Kidney (tissue), 14 donors: Measurements from ENCODE around the gene MYT1. TPM values are rescaled to one million over a fixed set of nuclear protein-coding genes. Genes with fewer than 3 reads are reported as not detected.

Experiments used
- DNase-seq, 5 donors: peaks; one replicate each; pipeline ENCODE4 v3.0.0-alpha.2; 2013 to 2020
- FAIRE-seq: peaks from 2 replicates; lab custom pipeline; 2012; peaks lifted over from hg19 to GRCh38; lab: Jason Lieb, UNC
- H3K27ac ChIP-seq, 2 donors: one replicate each; pipeline ENCODE4 v1.7.0; 2013; ENCODE audit warnings: low read depth in 2 of 2, low read length in 2 of 2, inconsistent platforms in 1 of 2
- H3K27me3 ChIP-seq: one replicate; pipeline ENCODE4 v1.7.1; 2013; ENCODE audit warnings: low read length, inconsistent platforms; ENCODE audit not compliant: control insufficient read depth, insufficient read depth
- H3K36me3 ChIP-seq, 3 donors: one replicate each; pipeline versions ENCODE4 v1.7.0 to v1.7.1; 2013; ENCODE audit warnings: low read length in 3 of 3, control low read depth in 1 of 3, inconsistent platforms in 1 of 3; ENCODE audit not compliant: insufficient read depth in 3 of 3, control insufficient read depth in 2 of 3
- H3K4me1 ChIP-seq, 3 donors: one replicate each; pipeline versions ENCODE4 v1.7.0 to v1.7.1; 2013; ENCODE audit warnings: low read length in 3 of 3, inconsistent platforms in 1 of 3, low read depth in 1 of 3; ENCODE audit not compliant: control insufficient read depth in 2 of 3, insufficient read depth in 2 of 3
- H3K4me3 ChIP-seq, 3 donors: one replicate each; pipeline versions ENCODE4 v1.7.0 to v1.8.1; 2013; ENCODE audit warnings: low read length in 3 of 3, control low read depth in 1 of 3, inconsistent platforms in 1 of 3
- H3K9ac ChIP-seq, 3 donors: one replicate each; pipeline versions ENCODE4 v1.7.0 to v1.7.1; 2013; ENCODE audit warnings: low read length in 3 of 3, control low read depth in 1 of 3, inconsistent platforms in 1 of 3
- H3K9me3 ChIP-seq, 3 donors: one replicate each; pipeline versions ENCODE4 v1.7.0 to v1.7.1; 2013; ENCODE audit warnings: low read length in 3 of 3, control low read depth in 1 of 3, inconsistent platforms in 1 of 3; ENCODE audit not compliant: control insufficient read depth in 2 of 3, insufficient read depth in 1 of 3
- CTCF ChIP-seq: IDR thresholded peaks from 3 replicates; pipeline ENCODE4 v1.5.1; 2012; ENCODE audit warnings: mild to moderate bottlenecking, moderate library complexity, borderline replicate concordance; ENCODE audit not compliant: insufficient read depth; ENCODE audit errors: extremely low read depth
- intact Hi-C: fragments of 100-400 bp; cut with DNase I; formaldehyde crosslinking; loops from one replicate; pipeline ENCODE4 v1.11.1; 2022
- polyA plus RNA-seq: library from polyadenylated mRNA; stranded (reverse); fragments of 350-450 nt; fragmentation: Illumina TruSeq; extraction: RNeasy Lipid Tissue Mini Kit (QIAGEN cat#74804); gene quantifications from one replicate; pipeline ENCODE4 v1.2.3, GENCODE V29; 2014; ENCODE audit warnings: low read depth, low replicate concordance; ENCODE audit not compliant: insufficient read depth
- total RNA-seq: library from RNA; stranded (reverse); fragmentation: NEBNext Ultra II Directional; extraction: Animal tissue kit (Norgen Biotek cat#: 25700); gene quantifications from one replicate; pipeline ENCODE4 v1.2.1, GENCODE V29; 2021
- donor health status: control.
- donor health status: control.
- donor health status: control.
- donor health status: control.
- donor health status: control.
- donor health status: DM: yes; HTN: yes; CAD: no.
- donor health status: Normal renal cell carcinoma (clear cell type).

MYT1 gene
- total and polyA plus RNA-seq, 2 donors from 2014 or later: not detected

DNA sequence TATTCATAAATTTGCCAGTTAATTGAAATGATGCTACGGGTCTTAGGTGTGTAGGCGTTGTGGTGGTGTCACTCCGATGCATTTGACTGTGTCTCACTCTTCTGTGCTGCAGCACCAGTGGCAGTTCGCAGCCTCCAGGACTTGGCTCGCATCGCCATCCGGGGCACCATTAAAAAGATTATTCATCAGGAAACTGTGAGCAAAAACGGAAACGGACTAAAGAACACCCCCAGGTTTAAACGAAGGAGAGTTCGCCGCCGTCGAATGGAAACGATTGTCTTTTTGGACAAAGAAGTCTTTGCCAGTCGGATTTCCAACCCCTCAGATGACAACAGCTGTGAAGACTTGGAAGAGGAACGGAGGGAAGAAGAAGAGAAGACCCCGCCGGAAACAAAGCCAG is 108.9 kb downstream of the MYT1 start:
- no peak for DNase-seq
- FAIRE-seq: no peak
- intact Hi-C loops: no loop called here

GRCh38 chr20:64276817-64277216 is 112.6 kb downstream of the MYT1 start:
- intact Hi-C loops: no loop called here
- no peak for TF ChIP-seq CTCF
- no peaks in the 10 kb centered on the region for H3K4me1 ChIP-seq
- no peak overlapping the region for H3K9ac ChIP-seq
- H3K4me3 ChIP-seq: no peak overlapping the region
- peaks cover 0 to 4% (median 0%) of the 10 kb centered on the region in 3 donors for H3K36me3 ChIP-seq
- DNase-seq (no peak), FAIRE-seq (no peak)
- H3K9me3 ChIP-seq: no peaks in the 10 kb centered on the region
- no peak overlapping the region for H3K27ac ChIP-seq
- no peaks in the 10 kb centered on the region for H3K27me3 ChIP-seq

More for the DNA sequence above, 108.9 kb downstream of the MYT1 start:
- TF ChIP-seq CTCF: no peak
- Histone ChIP-seq H3K9me3 (no peaks in the 10 kb centered on the region), H3K4me3 (no peak overlapping the region), H3K9ac (no peak overlapping the region), H3K27me3 (no peaks in the 10 kb centered on the region), H3K36me3 (peaks cover 4% of the 10 kb centered on the region in 3 donors), H3K4me1 (no peaks in the 10 kb centered on the region), H3K27ac (no peak overlapping the region)

DNA sequence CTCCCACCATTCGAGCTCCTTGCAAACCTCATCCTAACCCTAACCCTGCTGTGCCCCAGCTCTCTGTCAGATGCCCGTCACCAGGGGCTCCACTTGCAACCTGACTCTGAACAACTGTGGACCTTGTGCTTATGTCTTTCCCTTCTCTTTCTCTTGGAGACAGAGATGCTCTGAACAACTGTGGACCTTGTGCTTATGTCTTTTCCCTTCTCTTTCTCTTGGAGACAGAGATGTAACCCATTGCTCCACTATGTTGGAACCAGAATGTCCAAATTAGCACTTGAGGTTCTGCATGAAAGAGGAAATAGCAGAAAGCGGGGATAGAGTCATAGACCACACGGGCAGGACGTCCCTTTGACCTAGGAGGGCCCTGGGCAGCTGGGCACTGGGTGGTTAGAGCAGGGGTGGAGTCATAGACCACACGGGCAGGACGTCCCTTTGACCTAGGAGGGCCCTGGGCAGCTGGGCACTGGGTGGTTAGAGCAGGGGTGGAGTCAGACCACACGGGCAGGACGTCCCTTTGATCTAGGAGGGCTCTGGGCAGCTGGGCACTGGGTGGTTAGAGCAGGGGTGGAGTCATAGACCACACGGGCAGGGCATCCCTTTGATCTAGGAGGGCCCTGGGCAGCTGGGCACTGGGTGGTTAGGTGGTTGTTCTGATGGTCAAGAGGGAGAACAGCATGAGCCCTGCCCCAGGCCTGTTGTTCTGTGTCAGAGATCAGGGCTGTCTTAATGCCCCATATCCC is 113.5 kb downstream of the MYT1 start:
- H3K9me3 ChIP-seq: no peaks in the 10 kb centered on the region
- no peak overlapping the region for H3K4me3 ChIP-seq
- H3K27ac ChIP-seq: no peak overlapping the region
- no peak for TF ChIP-seq CTCF
- no peaks in the 10 kb centered on the region for H3K27me3 ChIP-seq
- intact Hi-C loops: no loop called here
- no peak for FAIRE-seq
- no peak for DNase-seq
- H3K36me3 ChIP-seq: peaks cover 0 to 4% (median 0%) of the 10 kb centered on the region in 3 donors
- no peaks in the 10 kb centered on the region for H3K4me1 ChIP-seq
- H3K9ac ChIP-seq: no peak overlapping the region

DNA sequence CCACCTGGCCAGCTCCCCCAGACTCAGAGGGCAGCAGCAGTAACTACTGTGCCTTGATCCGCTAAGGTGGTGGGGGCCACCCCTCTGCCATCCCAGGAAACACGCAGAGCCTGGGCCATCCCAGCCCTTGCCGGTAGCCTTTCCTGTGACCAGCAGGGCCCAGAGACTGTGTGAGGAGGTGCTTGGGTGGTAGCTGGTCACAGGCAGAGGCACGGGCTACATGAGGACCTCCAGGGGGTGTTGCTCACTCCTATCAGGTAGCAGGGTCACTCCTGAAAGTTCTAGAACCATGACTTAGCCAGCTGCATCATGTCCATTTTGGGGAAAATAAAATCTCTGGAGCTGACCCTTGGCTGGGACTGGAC is 114.0 kb downstream of the MYT1 start:
- Histone ChIP-seq H3K4me3 (no peak overlapping the region), H3K4me1 (no peaks in the 10 kb centered on the region), H3K36me3 (peaks cover 0 to 4% (median 0%) of the 10 kb centered on the region in 3 donors), H3K27me3 (no peaks in the 10 kb centered on the region), H3K9ac (no peak overlapping the region), H3K27ac (no peak overlapping the region), H3K9me3 (no peaks in the 10 kb centered on the region)
- intact Hi-C loops: no loop called here
- FAIRE-seq (no peak), DNase-seq (no peak)
- TF ChIP-seq CTCF: no peak
